Skeletal muscle satellite cell (primary cell): ENCODE data around the gene CNTNAP2.
"Not testable (repeated sequence)": the region's sequence is repeated elsewhere in the genome, so short reads cannot be mapped to it uniquely, and the experiment has no call there.

Source experiments
- H3K27me3 ChIP-seq: 2 replicates; pipeline ENCODE4 v1.7.0; 2013; ENCODE audit warnings: low read length; ENCODE audit not compliant: control insufficient read depth, insufficient read depth
- H3K36me3 ChIP-seq: 2 replicates; pipeline ENCODE4 v1.7.0; 2013; ENCODE audit warnings: mild to moderate bottlenecking, control low read depth, low read length; ENCODE audit not compliant: insufficient read depth
- H3K4me1 ChIP-seq: 2 replicates; pipeline ENCODE4 v1.7.0; 2013; ENCODE audit warnings: low read length; ENCODE audit not compliant: control insufficient read depth, insufficient read depth
- H3K4me2 ChIP-seq: 2 replicates; pipeline ENCODE4 v1.7.0; 2013; ENCODE audit warnings: mild to moderate bottlenecking, low read length
- H3K4me3 ChIP-seq: 2 replicates; pipeline ENCODE4 v1.7.0; 2013; ENCODE audit warnings: low read length
- H3K9ac ChIP-seq: 2 replicates; pipeline ENCODE4 v1.7.0; 2013; ENCODE audit warnings: mild to moderate bottlenecking, low read depth, low read length, moderate library complexity
- H3K9me3 ChIP-seq: replicated peaks from 2 replicates; pipeline ENCODE4 v1.7.0; 2013; ENCODE audit warnings: mild to moderate bottlenecking, control low read depth, low read length

CNTNAP2 gene

GRCh38 chr7:146894927-146895326, 778.3 kb downstream of the CNTNAP2 start:
- no peaks in the 10 kb centered on the region for H3K36me3 ChIP-seq
- no peaks in the 10 kb centered on the region for H3K27me3 ChIP-seq
- peaks cover 5% of the 10 kb centered on the region for H3K9me3 ChIP-seq
- no peak overlapping the region for H3K4me3 ChIP-seq
- H3K9ac ChIP-seq = no peak overlapping the region
- H3K4me2 ChIP-seq = no peak overlapping the region
- no peaks in the 10 kb centered on the region for H3K4me1 ChIP-seq

GRCh38 chr7:146902266-146902665, 785.7 kb downstream of the CNTNAP2 start:
- no peak overlapping the region for H3K4me2 ChIP-seq
- no peak overlapping the region for H3K4me3 ChIP-seq
- H3K9me3 ChIP-seq = peaks cover 3% of the 10 kb centered on the region
- H3K9ac ChIP-seq = no peak overlapping the region
- no peaks in the 10 kb centered on the region for H3K27me3 ChIP-seq
- no peaks in the 10 kb centered on the region for H3K36me3 ChIP-seq
- H3K4me1 ChIP-seq = no peaks in the 10 kb centered on the region

GRCh38 chr7:146902728-146903127, 786.1 kb downstream of the CNTNAP2 start:
- Histone ChIP-seq H3K4me3 (no peak overlapping the region), H3K36me3 (no peaks in the 10 kb centered on the region), H3K9me3 (peaks cover 3% of the 10 kb centered on the region)

GRCh38 chr7:146905746-146906145, 789.1 kb downstream of the CNTNAP2 start:
- not testable (repeated sequence) for H3K27me3 ChIP-seq

More at GRCh38 chr7:146902728-146903127, 786.1 kb downstream of the CNTNAP2 start:
- H3K4me2 ChIP-seq = no peak overlapping the region
- no peaks in the 10 kb centered on the region for H3K27me3 ChIP-seq
- no peak overlapping the region for H3K9ac ChIP-seq
- no peaks in the 10 kb centered on the region for H3K4me1 ChIP-seq

GRCh38 chr7:146922782-146923181, 806.2 kb downstream of the CNTNAP2 start:
- H3K4me2 ChIP-seq = no peak overlapping the region
- no peaks in the 10 kb centered on the region for H3K36me3 ChIP-seq
- H3K9me3 ChIP-seq = peaks cover 2% of the 10 kb centered on the region
- no peak overlapping the region for H3K9ac ChIP-seq
- H3K4me3 ChIP-seq = no peak overlapping the region
- no peaks in the 10 kb centered on the region for H3K27me3 ChIP-seq
- H3K4me1 ChIP-seq = no peaks in the 10 kb centered on the region

More at GRCh38 chr7:146905746-146906145, 789.1 kb downstream of the CNTNAP2 start:
- not testable (repeated sequence) for H3K9me3 ChIP-seq, H3K4me3 ChIP-seq, H3K4me1 ChIP-seq, H3K36me3 ChIP-seq, H3K4me2 ChIP-seq, H3K9ac ChIP-seq

GRCh38 chr7:146926841-146927240, 810.2 kb downstream of the CNTNAP2 start:
- Histone ChIP-seq H3K4me3 (no peak overlapping the region), H3K9me3 (no peaks in the 10 kb centered on the region), H3K4me2 (no peak overlapping the region), H3K4me1 (no peaks in the 10 kb centered on the region), H3K9ac (no peak overlapping the region), H3K27me3 (no peaks in the 10 kb centered on the region), H3K36me3 (no peaks in the 10 kb centered on the region)

GRCh38 chr7:146937836-146938235, 821.2 kb downstream of the CNTNAP2 start:
- Histone ChIP-seq H3K4me2 (no peak overlapping the region), H3K9me3 (no peaks in the 10 kb centered on the region), H3K27me3 (no peaks in the 10 kb centered on the region), H3K4me1 (no peaks in the 10 kb centered on the region), H3K9ac (no peak overlapping the region), H3K4me3 (no peak overlapping the region), H3K36me3 (no peaks in the 10 kb centered on the region)

- Histone ChIP-seq H3K27me3 (no peaks in the 10 kb centered on the region), H3K4me1 (no peaks in the 10 kb centered on the region), H3K4me2 (no peak overlapping the region), H3K9ac (no peak overlapping the region), H3K4me3 (no peak overlapping the region), H3K9me3 (no peaks in the 10 kb centered on the region), H3K36me3 (no peaks in the 10 kb centered on the region)
Measured at GRCh38 chr7:146943483-146943882, 826.9 kb downstream of the CNTNAP2 start.

GRCh38 chr7:146948703-146949102, 832.1 kb downstream of the CNTNAP2 start:
- no peak overlapping the region for H3K4me2 ChIP-seq
- no peaks in the 10 kb centered on the region for H3K9me3 ChIP-seq
- no peaks in the 10 kb centered on the region for H3K36me3 ChIP-seq
- no peaks in the 10 kb centered on the region for H3K4me1 ChIP-seq
- H3K4me3 ChIP-seq = no peak overlapping the region
- no peak overlapping the region for H3K9ac ChIP-seq
- no peaks in the 10 kb centered on the region for H3K27me3 ChIP-seq

GRCh38 chr7:146956321-146956720, 839.7 kb downstream of the CNTNAP2 start:
- H3K4me1 ChIP-seq = no peaks in the 10 kb centered on the region
- H3K27me3 ChIP-seq = no peaks in the 10 kb centered on the region
- H3K36me3 ChIP-seq = no peaks in the 10 kb centered on the region
- no peak overlapping the region for H3K9ac ChIP-seq
- H3K9me3 ChIP-seq = peaks cover 4% of the 10 kb centered on the region
- no peak overlapping the region for H3K4me2 ChIP-seq
- no peak overlapping the region for H3K4me3 ChIP-seq

GRCh38 chr7:146956853-146957252, 840.3 kb downstream of the CNTNAP2 start:
- no peak overlapping the region for H3K4me3 ChIP-seq
- H3K9me3 ChIP-seq = peaks cover 4% of the 10 kb centered on the region
- H3K36me3 ChIP-seq = no peaks in the 10 kb centered on the region
- H3K4me2 ChIP-seq = no peak overlapping the region
- H3K27me3 ChIP-seq = no peaks in the 10 kb centered on the region
- H3K9ac ChIP-seq = no peak overlapping the region
- H3K4me1 ChIP-seq = no peaks in the 10 kb centered on the region

- Histone ChIP-seq H3K27me3 (no peaks in the 10 kb centered on the region), H3K4me1 (no peaks in the 10 kb centered on the region), H3K4me2 (no peak overlapping the region), H3K9me3 (peaks cover 4% of the 10 kb centered on the region), H3K9ac (no peak overlapping the region), H3K4me3 (no peak overlapping the region), H3K36me3 (no peaks in the 10 kb centered on the region)
Measured at GRCh38 chr7:146960773-146961391, 844.3 kb downstream of the CNTNAP2 start.
